ENCODE data around the gene PRRG3. TPM values are rescaled to one million over a fixed set of nuclear protein-coding genes. Genes with fewer than 3 reads are reported as not detected.
A peak's percentile ranks its signal among the peaks of the same experiment; 100 is the strongest.

PRRG3 gene
- total and polyA plus RNA-seq, 9 of the 15 experiments (the other 6 are each of a cell fraction or from before 2014, with no cell fraction given): not detected

- TF ChIP-seq PBX2 (CRISPR knock-in tag; IDR thresholded peaks at IDR 0.05; ENCODE audit: low read depth): no peak
- TF ChIP-seq PBX2 (tag; conservative IDR thresholded peaks at IDR 0.05; ENCODE audit: low read depth): no peak
- TF ChIP-seq FOSL1 (tag; conservative IDR thresholded peaks at IDR 0.05): no peak
- TF ChIP-seq SMC3 (conservative IDR thresholded peaks at IDR 0.05; ENCODE audit: insufficient read depth, low read depth, low read length): peak; percentile 48
- TF ChIP-seq ZSCAN29 (IDR thresholded peaks at IDR 0.05): no peak
Measured at GRCh38 chrX:151713849-151714248, 18.6 kb downstream of the PRRG3 start (continued).

- Histone ChIP-seq H3K9me1 (ENCODE audit: control insufficient read depth, insufficient read depth, low read length) (no peaks in the 10 kb centered on the region), H3K79me2 (ENCODE audit: control insufficient read depth, insufficient read depth, low read length) (no peaks in the 10 kb centered on the region), H4K20me1 (replicated peaks; ENCODE audit: control insufficient read depth, insufficient read depth, low read length) (no peaks in the 10 kb centered on the region), H3K9me3 (replicated peaks; ENCODE audit: control insufficient read depth, insufficient read depth, low read depth, low read length) (no peaks in the 10 kb centered on the region), H3K9ac (ENCODE audit: insufficient read depth in 1 of 2, low read depth in 2 of 2, low read length in 2 of 2) (no peak overlapping the region), H3K27me3 (ENCODE audit: control insufficient read depth in 2 of 2, insufficient read depth in 2 of 2, low read length in 2 of 2) (peaks cover 0 to 6% of the 10 kb centered on the region in 2 experiments; a peak in 3 of 5 replicates), H3K36me3 (ENCODE audit: control insufficient read depth, insufficient read depth, low read length) (no peaks in the 10 kb centered on the region), H3K27ac (ENCODE audit: extremely low read depth, low read depth, low read length) (no peak overlapping the region), H3K4me1 (replicated peaks in 1 of 2; ENCODE audit: control insufficient read depth in 2 of 2, insufficient read depth in 2 of 2, low read length in 2 of 2) (no peaks in the 10 kb centered on the region; a peak in 1 of 5 replicates), H3K4me2 (ENCODE audit: insufficient read depth, low read length) (no peak overlapping the region), H2AFZ (ENCODE audit: low read depth, low read length) (no peak overlapping the region), H3K4me3 (no peak overlapping the region)
- ATAC-seq (no peak), DNase-seq (ENCODE audit: extremely low read depth in 1 of 4, low spot score in 3 of 4) (no peak), FAIRE-seq (no peak)
- ChIA-PET CTCF (ENCODE audit: low intra/inter-chr PET ratio) (interaction anchor here (1.2 kb wide), 1 partner anchor 1201 kb away, joined by 3 read pairs; no protein-coding TSS in a partner anchor), POLR2A (no interaction called here)
- intact Hi-C loops (cut with micrococcal nuclease): no loop called here
- in situ Hi-C loops (cut with MboI): no loop called here
- BruUV-seq (replicated peaks): no TSS peak
- 3% methylated on average over 3 of the region's 5 CpGs for WGBS (ENCODE audit: insufficient coverage, low coverage, missing lambda C conversion rate)
- TF ChIP-seq IRF2 (CRISPR knock-in tag; IDR thresholded peaks at IDR 0.05): no peak
- TF ChIP-seq RFX1 (IDR thresholded peaks at IDR 0.05): no peak
- TF ChIP-seq ZNF717 (CRISPR knock-in tag; IDR thresholded peaks at IDR 0.05): no peak
- TF ChIP-seq PHF21A (IDR thresholded peaks at IDR 0.05; ENCODE audit: borderline replicate concordance, low read depth): no peak
- TF ChIP-seq RFX5 (IDR thresholded peaks at IDR 0.05; ENCODE audit: low read depth, low read length): no peak
- TF ChIP-seq HMGN3 (IDR thresholded peaks at IDR 0.05; ENCODE audit: borderline replicate concordance, extremely low read depth, insufficient read length, low read depth, low read length): no peak
- TF ChIP-seq NR2C2 (CRISPR knock-in tag; IDR thresholded peaks at IDR 0.05): no peak
- no peak for TF ChIP-seq NR2C2 (tag; IDR thresholded peaks at IDR 0.05)
- TF ChIP-seq VEZF1 (CRISPR knock-in tag; IDR thresholded peaks at IDR 0.05): no peak
- TF ChIP-seq ZNF395 (CRISPR knock-in tag; IDR thresholded peaks at IDR 0.05): no peak
Measured at GRCh38 chrX:151714362-151714761, 19.1 kb downstream of the PRRG3 start.

Measured in K562 (cell line).